Measurements from ENCODE around the gene GABRB1.

Gene GABRB1

GRCh38 chr4:47207555-47207954, 176.2 kb downstream of the GABRB1 start:
- in situ Hi-C loops (cut with HindIII; ENCODE audit: low sequenced_read_pairs) = no loop called here

GRCh38 chr4:47209833-47210232, 178.5 kb downstream of the GABRB1 start:
- in situ Hi-C loops (cut with HindIII; ENCODE audit: low sequenced_read_pairs) = no loop called here

GRCh38 chr4:47210828-47211227, 179.5 kb downstream of the GABRB1 start:
- in situ Hi-C loops (cut with HindIII; ENCODE audit: low sequenced_read_pairs) = no loop called here

- in situ Hi-C loops (cut with HindIII; ENCODE audit: low sequenced_read_pairs) = no loop called here
Observed at GRCh38 chr4:47213106-47213505, 181.7 kb downstream of the GABRB1 start.

GRCh38 chr4:47213539-47213938, 182.2 kb downstream of the GABRB1 start:
- in situ Hi-C loops (cut with HindIII; ENCODE audit: low sequenced_read_pairs) = no loop called here

- in situ Hi-C loops (cut with HindIII; ENCODE audit: low sequenced_read_pairs) = no loop called here
Observed at GRCh38 chr4:47213971-47214370, 182.6 kb downstream of the GABRB1 start.

- in situ Hi-C loops (cut with HindIII; ENCODE audit: low sequenced_read_pairs) = no loop called here
Observed at GRCh38 chr4:47215759-47216158, 184.4 kb downstream of the GABRB1 start.

- in situ Hi-C loops (cut with HindIII; ENCODE audit: low sequenced_read_pairs) = no loop called here
Observed at GRCh38 chr4:47217291-47217690, 185.9 kb downstream of the GABRB1 start.

GRCh38 chr4:47217884-47218283, 186.5 kb downstream of the GABRB1 start:
- in situ Hi-C loops (cut with HindIII; ENCODE audit: low sequenced_read_pairs) = no loop called here

GRCh38 chr4:47218631-47219030, 187.3 kb downstream of the GABRB1 start:
- in situ Hi-C loops (cut with HindIII; ENCODE audit: low sequenced_read_pairs) = no loop called here

GRCh38 chr4:47219586-47219985, 188.2 kb downstream of the GABRB1 start:
- in situ Hi-C loops (cut with HindIII; ENCODE audit: low sequenced_read_pairs) = no loop called here

- in situ Hi-C loops (cut with HindIII; ENCODE audit: low sequenced_read_pairs) = no loop called here
Observed at GRCh38 chr4:47221721-47222120, 190.4 kb downstream of the GABRB1 start.

- in situ Hi-C loops (cut with HindIII; ENCODE audit: low sequenced_read_pairs) = no loop called here
Observed at GRCh38 chr4:47222276-47222675, 190.9 kb downstream of the GABRB1 start.

GRCh38 chr4:47224361-47224760, 193.0 kb downstream of the GABRB1 start:
- in situ Hi-C loops (cut with HindIII; ENCODE audit: low sequenced_read_pairs) = no loop called here

GRCh38 chr4:47235721-47236120, 204.4 kb downstream of the GABRB1 start:
- in situ Hi-C loops (cut with HindIII; ENCODE audit: low sequenced_read_pairs) = no loop called here

- in situ Hi-C loops (cut with HindIII; ENCODE audit: low sequenced_read_pairs) = no loop called here
Observed at GRCh38 chr4:47238667-47239066, 207.3 kb downstream of the GABRB1 start.

- in situ Hi-C loops (cut with HindIII; ENCODE audit: low sequenced_read_pairs) = no loop called here
Observed at GRCh38 chr4:47239649-47240048, 208.3 kb downstream of the GABRB1 start.

- in situ Hi-C loops (cut with HindIII; ENCODE audit: low sequenced_read_pairs) = no loop called here
Observed at GRCh38 chr4:47251348-47252135, 220.2 kb downstream of the GABRB1 start.

GRCh38 chr4:47263721-47264120, 232.4 kb downstream of the GABRB1 start:
- in situ Hi-C loops (cut with HindIII; ENCODE audit: low sequenced_read_pairs) = no loop called here

GRCh38 chr4:47270201-47270888, 239.0 kb downstream of the GABRB1 start:
- in situ Hi-C loops (cut with HindIII; ENCODE audit: low sequenced_read_pairs) = no loop called here

GRCh38 chr4:47271291-47271690, 239.9 kb downstream of the GABRB1 start:
- in situ Hi-C loops (cut with HindIII; ENCODE audit: low sequenced_read_pairs) = no loop called here

- in situ Hi-C loops (cut with HindIII; ENCODE audit: low sequenced_read_pairs) = no loop called here
Observed at GRCh38 chr4:47274901-47275300, 243.5 kb downstream of the GABRB1 start.

Measured in DLD1 (cell line).